Amniotic stem cell (primary cell): ENCODE data around the gene CDK10.
A peak's percentile ranks its signal among the peaks of the same experiment; 100 is the strongest.
"Not testable (repeated sequence)": the region's sequence is repeated elsewhere in the genome, so short reads cannot be mapped to it uniquely, and the experiment has no call there.

Experiments used
- DNase-seq: peaks from one replicate; lab custom pipeline; 2025; lab: John Stamatoyannopoulos, UW

CDK10 gene

DNA sequence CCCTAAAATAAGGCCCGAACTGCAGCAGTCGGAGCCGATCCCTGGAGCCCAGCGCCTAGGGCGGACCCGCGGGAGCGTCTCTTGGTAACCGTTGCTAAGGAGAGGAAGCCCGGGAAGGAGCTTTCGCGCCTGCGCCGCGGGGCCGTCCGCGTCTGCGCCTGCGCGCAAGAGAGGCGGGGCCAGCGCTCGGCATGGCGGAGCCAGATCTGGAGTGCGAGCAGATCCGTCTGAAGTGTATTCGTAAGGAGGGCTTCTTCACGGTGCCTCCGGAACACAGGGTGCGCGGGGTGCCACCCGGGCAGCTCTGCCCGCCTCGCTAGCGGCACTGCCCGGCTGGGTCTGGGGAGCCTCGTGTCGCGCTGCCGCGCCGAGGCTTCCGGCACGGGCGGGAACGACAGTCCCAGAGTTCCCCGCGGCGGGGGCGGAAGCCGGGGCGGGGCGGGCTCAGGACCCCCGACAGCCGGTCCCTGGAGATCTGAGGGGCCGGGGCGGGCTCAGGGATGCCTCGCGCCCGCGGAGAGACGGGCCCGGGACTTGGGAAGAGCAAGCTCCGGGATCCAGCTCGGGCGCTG lies at the start of gene CDK10:
Gene CDK10, plus strand, starts transcription at position 170 of the 572 bp plus-strand sequence. Its CDS starts 22 bp downstream, at position 192.
- DNase-seq, result peak; percentile 73

DNA sequence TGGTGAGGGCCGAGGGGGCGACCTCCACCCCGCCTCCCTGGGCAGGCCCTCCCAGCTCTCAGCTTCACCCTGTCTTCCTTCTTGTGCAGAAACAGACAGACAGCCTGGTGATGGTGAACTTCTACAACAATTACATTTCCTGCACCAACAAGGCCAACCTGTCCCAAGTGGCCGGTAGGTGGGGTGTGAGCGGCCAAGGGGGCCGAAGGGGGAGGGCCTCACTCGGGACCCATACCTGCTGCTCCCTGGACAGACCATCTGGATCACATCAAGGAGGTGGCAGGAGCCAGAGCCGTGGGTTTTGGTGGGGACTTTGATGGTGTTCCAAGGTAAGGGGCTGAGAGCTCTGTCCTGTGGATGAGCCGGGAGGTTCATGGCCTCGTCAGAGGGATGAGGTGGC lies 49.1 kb upstream of the CDK10 start:
- DNase-seq, result no peak

DNA sequence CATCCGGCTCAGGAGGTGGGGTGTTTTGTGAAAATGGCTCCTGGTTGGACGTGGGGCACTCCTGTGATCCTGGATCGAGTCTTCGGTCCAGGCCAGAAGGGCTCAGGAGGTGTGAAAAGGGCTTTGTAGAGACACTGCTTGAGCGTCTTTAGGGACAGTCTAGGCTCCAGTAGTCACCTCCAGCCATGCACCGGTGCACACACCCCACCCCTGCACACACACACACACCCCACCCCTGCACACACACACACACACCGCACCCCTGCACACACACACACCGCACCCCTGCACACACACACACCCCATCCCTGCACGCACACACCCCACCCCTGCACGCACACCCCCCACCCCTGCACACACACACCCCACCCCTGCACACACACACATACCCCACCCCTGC lies 48.0 kb upstream of the CDK10 start:
- DNase-seq, result no peak

- DNase-seq, result no peak
Measured at GRCh38 chr16:89639385-89639784, 47.1 kb upstream of the CDK10 start.

- DNase-seq, result no peak
Measured at GRCh38 chr16:89641458-89642119, 44.9 kb upstream of the CDK10 start.

- DNase-seq, result no peak
Measured at GRCh38 chr16:89642574-89642973, 43.9 kb upstream of the CDK10 start.

DNA sequence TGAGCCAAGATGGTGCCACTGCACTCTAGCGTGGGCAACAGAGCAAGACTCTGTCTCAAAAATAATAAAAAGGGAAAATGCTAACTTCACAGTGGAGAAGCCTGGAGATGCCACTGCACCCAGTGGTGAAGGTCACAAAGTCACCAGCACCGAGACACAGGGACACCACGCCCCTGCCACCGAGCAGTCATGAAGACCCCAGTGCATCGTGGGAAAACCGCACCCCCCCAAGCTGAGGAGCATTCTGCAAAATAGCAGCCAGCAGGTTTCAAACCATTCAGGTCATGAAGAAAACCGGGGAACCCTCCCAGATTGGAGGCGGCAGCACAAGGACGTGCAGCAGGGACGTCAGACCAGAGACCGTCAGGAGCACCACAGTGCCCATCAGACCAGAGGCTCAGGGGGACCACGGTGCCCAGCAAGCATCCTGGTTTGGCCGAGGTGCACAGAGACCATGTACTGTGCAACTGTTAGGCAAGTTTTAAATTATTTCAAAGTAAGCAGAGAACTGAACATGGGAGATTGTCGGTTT lies 42.7 kb upstream of the CDK10 start:
- no peak for DNase-seq

DNA sequence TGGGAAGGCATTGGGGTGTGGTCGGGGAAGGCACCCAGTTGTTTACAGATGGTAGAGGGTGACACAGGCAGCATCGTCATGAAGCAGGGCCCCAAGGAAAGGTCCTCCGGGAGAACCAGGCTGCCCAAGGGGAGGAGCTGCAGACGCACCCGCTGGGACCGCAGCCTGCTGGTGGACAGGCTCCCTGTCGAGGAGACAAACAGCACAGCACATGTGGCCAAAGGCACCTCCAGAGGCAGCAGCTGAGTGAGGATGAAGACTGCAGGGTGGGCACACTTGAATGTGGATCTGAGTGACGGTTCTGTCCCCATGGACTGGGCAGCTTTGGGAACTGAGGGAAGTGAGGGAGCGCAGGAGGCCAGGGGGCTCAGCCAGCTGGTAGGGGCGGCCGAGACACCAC lies 41.4 kb upstream of the CDK10 start:
- DNase-seq, result no peak

GRCh38 chr16:89646270-89646669 lies 40.2 kb upstream of the CDK10 start:
- DNase-seq, result no peak

DNA sequence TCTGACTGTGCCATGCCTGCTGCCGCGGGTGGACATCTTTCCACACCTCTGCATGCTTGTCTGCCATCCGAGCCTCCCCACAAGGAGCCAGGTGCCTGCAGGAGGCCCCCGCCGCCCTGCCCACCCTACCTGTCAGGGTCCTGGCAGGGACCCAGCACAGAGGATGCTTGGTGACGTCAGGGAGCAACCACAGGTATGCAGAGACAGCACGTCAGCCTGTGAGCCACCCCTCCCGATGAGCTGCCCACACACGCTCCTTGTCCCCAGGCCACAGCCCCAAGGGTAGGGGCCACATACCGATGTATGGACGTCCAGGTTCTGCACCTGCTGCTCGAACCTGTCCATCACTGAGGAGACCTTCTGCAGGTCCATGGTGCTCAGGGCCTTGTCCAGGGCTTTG lies 39.6 kb upstream of the CDK10 start:
- DNase-seq, result no peak

- DNase-seq, result no peak
Measured at GRCh38 chr16:89651584-89651983, 34.9 kb upstream of the CDK10 start.

DNA sequence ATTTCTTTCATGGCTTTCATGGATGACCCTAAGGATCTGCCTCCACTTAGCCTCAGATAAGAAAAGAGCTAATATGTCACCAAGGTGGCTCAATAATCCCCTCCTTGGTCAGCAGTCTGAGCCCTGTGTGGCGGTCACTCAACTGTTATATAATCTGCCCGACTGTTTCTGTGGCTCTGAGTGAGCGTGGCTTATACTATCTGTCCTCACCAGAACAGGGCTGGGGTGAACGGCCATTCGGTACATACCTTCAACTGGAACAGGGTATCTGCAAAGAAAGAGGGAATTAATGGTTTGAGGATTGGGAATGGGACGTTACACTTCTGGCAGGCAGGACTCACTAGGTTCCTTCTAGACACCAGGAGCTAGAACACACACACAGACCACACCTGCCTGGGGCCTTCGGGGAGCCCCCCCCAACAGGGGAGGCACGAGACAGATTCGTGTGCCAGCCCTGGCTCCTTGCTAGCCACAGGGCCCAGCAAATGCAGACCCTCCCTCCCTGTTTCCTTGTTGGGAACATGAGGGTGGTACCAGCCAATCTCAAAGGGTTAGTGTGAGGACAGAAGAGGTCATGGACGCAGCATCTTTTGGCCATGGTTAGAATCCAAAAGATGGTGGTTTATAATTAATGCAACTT lies 32.7 kb upstream of the CDK10 start:
- DNase-seq, result no peak

DNA sequence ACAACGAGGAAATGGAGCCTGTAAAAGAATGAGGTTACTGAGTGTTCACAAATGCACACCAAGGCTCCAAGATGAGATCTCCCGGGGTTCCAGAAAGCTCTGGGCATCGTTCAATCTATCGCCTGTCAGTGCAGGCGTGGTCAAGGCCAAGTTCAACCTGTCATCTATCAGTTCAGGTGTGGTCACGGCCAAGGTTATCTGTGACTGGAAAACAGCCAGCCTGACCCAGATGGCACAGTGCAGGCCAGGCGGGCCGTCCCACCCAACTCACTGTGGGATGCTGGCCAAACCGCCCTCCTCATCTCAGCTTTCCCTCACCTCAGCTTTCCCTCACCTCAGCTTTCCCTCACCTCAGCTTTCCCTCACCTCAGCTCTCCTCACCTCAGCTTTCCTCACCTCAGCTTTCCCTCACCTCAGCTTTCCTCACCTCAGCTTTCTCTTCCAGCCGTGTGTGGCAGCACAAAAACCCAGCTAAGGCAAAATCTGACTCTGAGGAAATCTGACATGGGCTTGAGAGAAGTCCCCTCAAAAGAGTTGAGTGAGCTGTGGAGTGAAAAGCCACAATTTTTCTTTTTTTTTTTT lies 31.3 kb upstream of the CDK10 start:
- no peak for DNase-seq

DNA sequence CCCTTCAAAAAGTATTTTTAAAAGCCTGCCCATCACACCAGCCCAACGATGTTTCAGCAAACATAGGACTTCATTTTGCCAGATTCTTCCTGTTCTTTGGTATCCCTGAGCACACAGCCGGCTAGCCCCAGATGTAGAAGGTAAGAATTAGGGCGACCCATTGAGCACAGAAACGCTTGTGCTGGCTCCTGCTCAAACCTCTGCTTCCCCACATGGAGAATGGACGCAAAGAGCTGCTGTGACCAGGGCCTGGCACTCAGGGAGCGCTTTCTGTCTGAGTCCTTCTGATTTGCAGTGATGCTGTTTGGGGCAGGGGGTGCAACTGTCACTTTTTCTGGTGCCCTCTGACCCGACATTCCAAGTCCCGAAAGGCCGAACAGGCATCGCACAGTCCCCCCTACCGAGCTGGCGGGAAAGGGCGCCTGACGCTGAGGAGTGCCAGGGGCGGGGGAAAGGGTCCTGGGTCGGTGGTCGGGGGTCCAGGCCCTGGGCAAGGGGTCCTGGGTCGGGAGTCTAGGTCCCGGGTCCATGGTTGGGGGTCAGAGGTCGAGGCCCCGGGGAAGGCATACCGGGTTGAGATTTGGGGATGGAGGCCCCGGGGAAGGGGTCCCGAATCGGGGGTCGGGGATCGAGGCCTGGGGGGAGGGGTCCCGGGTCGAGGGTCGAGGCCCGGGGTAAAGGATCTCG lies 29.9 kb upstream of the CDK10 start:
- DNase-seq, result no peak

DNA sequence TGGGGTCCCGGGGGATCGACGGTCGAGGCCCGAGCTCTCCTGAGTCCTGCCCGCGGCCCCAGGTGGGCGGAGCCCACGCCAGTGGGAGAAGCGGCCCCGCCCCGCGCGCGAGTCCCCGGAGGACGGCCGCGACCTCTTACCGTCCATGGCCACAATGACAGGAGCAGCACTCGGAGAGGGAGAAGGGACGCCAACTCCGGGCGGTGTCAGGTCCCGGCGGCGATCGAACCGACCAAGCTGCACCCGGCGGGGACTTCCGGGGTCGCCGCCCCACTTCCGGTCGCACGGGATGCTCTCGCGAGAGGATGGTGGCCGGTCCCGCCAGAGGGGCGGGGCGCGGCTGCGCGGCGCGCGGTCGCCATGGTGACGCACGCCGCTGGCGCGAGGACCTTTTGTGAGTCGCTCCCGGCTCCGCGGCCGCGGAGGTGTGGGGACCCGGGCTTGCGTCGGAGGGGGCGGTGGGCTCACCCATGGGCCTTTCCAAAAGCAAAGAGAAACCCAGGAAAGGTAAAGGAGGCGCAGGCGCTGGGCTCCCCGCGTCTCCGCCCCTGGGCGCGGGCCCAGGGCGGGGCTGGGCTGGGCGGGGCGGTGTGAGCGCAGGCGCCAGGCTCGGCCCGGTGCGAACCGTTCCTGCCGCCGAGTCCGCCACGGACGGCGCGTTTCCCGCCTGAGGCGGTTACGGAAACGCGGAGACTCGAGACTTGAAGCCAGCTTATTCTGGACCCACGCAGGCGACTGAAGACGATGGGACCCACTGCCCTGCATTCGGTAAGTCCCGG lies 28.9 kb upstream of the CDK10 start, which contains the start of the genes CHMP1A and SPATA33:
Gene CHMP1A, minus strand, starts transcription at position 267 of the 779 bp plus-strand sequence. Its CDS starts 120 bp downstream, at position 147.
Gene SPATA33, plus strand, starts transcription at position 395 of the 779 bp plus-strand sequence. Its CDS starts 76 bp downstream, at position 471.
- DNase-seq, result peak; percentile 27

- DNase-seq, result no peak
Measured at GRCh38 chr16:89658221-89658879, 28.1 kb upstream of the CDK10 start.

DNA sequence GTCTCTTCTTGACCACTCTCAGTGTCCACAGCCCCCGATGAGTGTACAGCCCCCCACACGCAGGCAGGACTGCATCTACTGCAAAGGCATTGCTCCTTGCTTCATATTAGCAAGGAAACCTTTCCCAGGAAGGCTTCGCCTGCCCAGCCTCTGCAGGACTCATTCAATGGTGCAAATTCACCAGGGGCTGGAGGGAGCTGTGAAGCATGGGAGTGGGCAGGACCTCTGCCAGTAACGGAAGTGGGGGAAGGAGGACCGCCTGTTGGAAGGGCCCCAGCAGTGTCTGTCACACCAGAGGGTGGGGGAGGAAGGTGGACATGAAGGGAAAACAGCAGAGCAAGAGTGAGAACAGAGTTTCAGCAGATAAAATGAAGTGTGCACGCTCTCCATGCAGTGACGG lies 26.3 kb upstream of the CDK10 start:
- DNase-seq, result no peak

- no peak for DNase-seq
Measured at GRCh38 chr16:89661215-89661614, 25.3 kb upstream of the CDK10 start.

DNA sequence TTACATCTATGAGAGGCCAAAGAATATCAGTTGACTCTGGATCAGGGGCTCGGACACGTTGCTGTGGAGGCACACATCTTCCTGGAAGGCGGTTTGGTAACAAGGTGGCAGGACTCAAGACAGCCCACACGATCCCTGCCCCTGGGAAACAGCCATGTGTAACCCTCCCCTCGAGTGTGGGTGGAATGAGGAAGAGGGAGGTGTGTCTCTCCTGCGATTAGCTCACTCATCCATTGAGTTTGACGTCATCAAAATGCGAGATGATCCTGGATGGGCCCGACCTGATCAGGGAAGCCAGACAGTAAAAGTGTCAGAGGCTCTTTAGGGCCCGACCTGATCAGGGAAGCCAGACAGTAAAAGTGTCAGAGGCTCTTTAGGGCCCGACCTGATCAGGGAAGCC lies 22.3 kb upstream of the CDK10 start:
- DNase-seq, result not testable (repeated sequence)

DNA sequence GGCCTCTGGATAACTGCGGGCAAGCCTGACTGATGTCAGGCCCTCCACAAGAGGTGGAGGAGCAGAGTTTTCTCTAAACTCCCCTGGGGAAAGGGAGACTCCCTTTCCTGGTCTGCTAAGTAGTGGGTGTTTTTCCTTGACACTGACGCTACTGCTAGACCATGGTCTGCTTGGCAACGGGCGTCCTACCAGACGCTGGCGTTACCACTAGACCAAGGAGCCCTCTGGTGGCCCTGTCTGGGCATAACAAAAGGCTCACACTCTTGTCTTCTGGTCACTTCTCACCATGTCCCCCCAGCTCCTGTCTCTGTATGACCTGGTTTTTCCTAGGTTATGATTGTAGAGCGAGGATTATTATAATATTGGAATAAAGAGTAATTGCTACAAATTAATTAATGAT lies 19.5 kb upstream of the CDK10 start:
- not testable (repeated sequence) for DNase-seq

- no peak for DNase-seq
Measured at GRCh38 chr16:89667633-89668032, 18.9 kb upstream of the CDK10 start.
